ENCODE data around the gene ULK2.

DNA sequence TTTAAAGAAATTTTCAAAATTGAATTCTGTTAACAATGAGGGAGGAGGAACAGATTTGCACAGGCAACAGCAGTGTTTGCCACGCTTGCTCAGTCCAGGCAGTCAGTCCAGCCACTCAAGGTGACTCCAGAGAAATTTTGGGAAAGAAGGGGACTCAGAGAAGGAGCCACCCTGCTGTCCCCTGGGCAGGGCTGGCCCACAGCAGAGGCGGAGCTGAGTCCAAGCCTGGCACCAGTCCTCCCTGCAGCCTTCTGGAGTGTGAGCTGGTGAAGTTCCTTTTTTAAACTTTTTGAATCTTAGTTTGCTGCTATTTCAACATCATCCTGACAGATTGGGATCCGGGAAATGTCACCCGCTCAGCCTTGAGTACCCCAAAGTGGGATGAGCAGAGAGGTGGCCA lies 136.9 kb downstream of the ULK2 start:
- TF ChIP-seq POLR2AphosphoS5 (IDR thresholded peaks at IDR 0.05), result no peak
- no peak for TF ChIP-seq EP300 (IDR thresholded peaks at IDR 0.05)
- TF ChIP-seq, protein P1, sequence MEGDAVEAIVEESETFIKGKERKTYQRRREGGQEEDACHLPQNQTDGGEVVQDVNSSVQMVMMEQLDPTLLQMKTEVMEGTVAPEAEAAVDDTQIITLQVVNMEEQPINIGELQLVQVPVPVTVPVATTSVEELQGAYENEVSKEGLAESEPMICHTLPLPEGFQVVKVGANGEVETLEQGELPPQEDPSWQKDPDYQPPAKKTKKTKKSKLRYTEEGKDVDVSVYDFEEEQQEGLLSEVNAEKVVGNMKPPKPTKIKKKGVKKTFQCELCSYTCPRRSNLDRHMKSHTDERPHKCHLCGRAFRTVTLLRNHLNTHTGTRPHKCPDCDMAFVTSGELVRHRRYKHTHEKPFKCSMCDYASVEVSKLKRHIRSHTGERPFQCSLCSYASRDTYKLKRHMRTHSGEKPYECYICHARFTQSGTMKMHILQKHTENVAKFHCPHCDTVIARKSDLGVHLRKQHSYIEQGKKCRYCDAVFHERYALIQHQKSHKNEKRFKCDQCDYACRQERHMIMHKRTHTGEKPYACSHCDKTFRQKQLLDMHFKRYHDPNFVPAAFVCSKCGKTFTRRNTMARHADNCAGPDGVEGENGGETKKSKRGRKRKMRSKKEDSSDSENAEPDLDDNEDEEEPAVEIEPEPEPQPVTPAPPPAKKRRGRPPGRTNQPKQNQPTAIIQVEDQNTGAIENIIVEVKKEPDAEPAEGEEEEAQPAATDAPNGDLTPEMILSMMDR (IDR thresholded peaks at IDR 0.05), result no peak
